ENCODE results near the gene UBE4A. TPM values are rescaled to one million over a fixed set of nuclear protein-coding genes. Genes with fewer than 3 reads are reported as not detected.

UBE4A gene
- total and polyA plus RNA-seq, 10 of the 15 experiments (the other 5 are each of a cell fraction or from before 2014, with no cell fraction given): 6.2 to 39.6 (median 30.3) TPM

DNA sequence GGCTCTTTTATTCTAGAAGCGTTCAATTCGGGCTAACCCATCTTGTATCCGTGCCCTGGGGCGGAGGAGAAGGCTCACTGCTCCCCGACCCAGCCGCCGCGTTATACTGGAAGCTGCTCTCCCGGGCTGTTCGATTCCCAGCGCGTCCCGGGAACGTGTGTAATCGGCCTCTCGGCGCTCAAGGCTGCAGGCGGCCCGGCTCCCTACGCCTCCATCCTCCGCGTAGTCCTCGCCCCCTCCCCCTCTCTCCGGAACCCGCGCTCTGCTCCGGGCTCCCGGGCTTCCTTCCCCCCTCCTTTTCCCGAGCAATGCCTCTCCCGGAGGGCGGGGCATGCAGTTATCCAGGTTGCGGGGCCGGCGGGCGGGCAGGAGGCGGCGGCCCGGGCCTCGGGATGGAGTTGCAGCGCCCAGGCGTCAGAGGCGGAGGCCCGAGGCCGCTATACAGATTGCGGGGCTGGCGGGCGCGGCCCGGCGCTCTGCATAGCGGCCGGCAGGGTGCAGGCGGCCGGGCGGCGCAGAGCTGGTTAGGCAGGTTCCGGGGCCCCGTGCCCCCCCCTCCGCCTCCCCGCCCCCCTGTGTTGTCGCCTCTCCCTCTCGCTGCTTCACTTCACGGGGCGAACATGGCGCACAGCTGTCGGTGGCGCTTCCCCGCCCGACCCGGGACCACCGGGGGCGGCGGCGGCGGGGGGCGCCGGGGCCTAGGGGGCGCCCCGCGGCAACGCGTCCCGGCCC, 76.7 kb downstream of the UBE4A start, which contains the start of gene KMT2A (continued):
- TF ChIP-seq, protein P1, sequence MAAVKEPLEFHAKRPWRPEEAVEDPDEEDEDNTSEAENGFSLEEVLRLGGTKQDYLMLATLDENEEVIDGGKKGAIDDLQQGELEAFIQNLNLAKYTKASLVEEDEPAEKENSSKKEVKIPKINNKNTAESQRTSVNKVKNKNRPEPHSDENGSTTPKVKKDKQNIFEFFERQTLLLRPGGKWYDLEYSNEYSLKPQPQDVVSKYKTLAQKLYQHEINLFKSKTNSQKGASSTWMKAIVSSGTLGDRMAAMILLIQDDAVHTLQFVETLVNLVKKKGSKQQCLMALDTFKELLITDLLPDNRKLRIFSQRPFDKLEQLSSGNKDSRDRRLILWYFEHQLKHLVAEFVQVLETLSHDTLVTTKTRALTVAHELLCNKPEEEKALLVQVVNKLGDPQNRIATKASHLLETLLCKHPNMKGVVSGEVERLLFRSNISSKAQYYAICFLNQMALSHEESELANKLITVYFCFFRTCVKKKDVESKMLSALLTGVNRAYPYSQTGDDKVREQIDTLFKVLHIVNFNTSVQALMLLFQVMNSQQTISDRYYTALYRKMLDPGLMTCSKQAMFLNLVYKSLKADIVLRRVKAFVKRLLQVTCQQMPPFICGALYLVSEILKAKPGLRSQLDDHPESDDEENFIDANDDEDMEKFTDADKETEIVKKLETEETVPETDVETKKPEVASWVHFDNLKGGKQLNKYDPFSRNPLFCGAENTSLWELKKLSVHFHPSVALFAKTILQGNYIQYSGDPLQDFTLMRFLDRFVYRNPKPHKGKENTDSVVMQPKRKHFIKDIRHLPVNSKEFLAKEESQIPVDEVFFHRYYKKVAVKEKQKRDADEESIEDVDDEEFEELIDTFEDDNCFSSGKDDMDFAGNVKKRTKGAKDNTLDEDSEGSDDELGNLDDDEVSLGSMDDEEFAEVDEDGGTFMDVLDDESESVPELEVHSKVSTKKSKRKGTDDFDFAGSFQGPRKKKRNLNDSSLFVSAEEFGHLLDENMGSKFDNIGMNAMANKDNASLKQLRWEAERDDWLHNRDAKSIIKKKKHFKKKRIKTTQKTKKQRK (IDR thresholded peaks at IDR 0.05; ENCODE audit: low read depth, low read length): no peak
- 0 out of 2 replicates have a peak, but pooled peaks have one; percentile 16 for TF ChIP-seq IRF4 (IDR thresholded peaks at IDR 0.05; ENCODE audit: low read depth, low read length)
- TF ChIP-seq PRDM15 (CRISPR knock-in tag; IDR thresholded peaks at IDR 0.05): no peak
- TF ChIP-seq ATF7 (IDR thresholded peaks at IDR 0.05; ENCODE audit: low read depth): peak; percentile 28; the same call in 1 of the 2 replicates
- TF ChIP-seq RELA (IDR thresholded peaks at IDR 0.05; ENCODE audit: borderline replicate concordance, partially characterized antibody): peak; percentile 31
- TF ChIP-seq SPI1 (IDR thresholded peaks at IDR 0.05; ENCODE audit: borderline replicate concordance, insufficient read depth, low read depth, low read length): no peak
- no peak for TF ChIP-seq BCLAF1 (IDR thresholded peaks at IDR 0.05)
- TF ChIP-seq BACH1 (IDR thresholded peaks at IDR 0.05; ENCODE audit: borderline replicate concordance): no peak; the same call in none of the 2 replicates
- TF ChIP-seq ZBTB40 (IDR thresholded peaks at IDR 0.05; ENCODE audit: borderline replicate concordance): 0 out of 2 replicates have a peak, but pooled peaks have one; percentile 16
- TF ChIP-seq CHD1 (IDR thresholded peaks at IDR 0.05; ENCODE audit: low read depth, low read length): no peak
- TF ChIP-seq DPF2 (IDR thresholded peaks at IDR 0.05): peak; percentile 81; the same call in 1 of the 2 replicates
- peak; percentile 75; the same call in 1 of the 2 replicates for TF ChIP-seq NR2F1 (conservative IDR thresholded peaks at IDR 0.05)
- peak; percentile 89 for TF ChIP-seq ESRRA (IDR thresholded peaks at IDR 0.05; ENCODE audit: low read length)
